GM12878 (cell line): Measurements from ENCODE around the gene SIRT7. TPM values are rescaled to one million over a fixed set of nuclear protein-coding genes. Genes with fewer than 3 reads are reported as not detected.

Experiments
- ATF2 ChIP-seq: IDR thresholded peaks from 2 replicates; pipeline ENCODE4 v1.6.1; 2012; ENCODE audit warnings: low read length, inconsistent platforms
- CBX5 ChIP-seq: sonication (generic); IDR thresholded peaks from 2 replicates; pipeline ENCODE4 v1.6.1; 2016; ENCODE audit warnings: low read depth, moderate library complexity, mild to moderate bottlenecking, inconsistent platforms
- CUX1 ChIP-seq: IDR thresholded peaks from 2 replicates; pipeline ENCODE4 v1.6.1; 2012; ENCODE audit warnings: improper control_type of control experiment, low read depth, low read length; ENCODE audit not compliant: insufficient replicate concordance
- DPF2 ChIP-seq: fragments of 450-650 bp; IDR thresholded peaks from 2 replicates; pipeline ENCODE4 v1.6.1; 2017; ENCODE audit warnings: mild to moderate bottlenecking
- EED ChIP-seq: sonication (generic); IDR thresholded peaks from 2 replicates; pipeline ENCODE4 v1.6.1; 2016; ENCODE audit warnings: antibody characterized with exemption, low read depth
- MYB ChIP-seq: fragments of 150-350 bp; IDR thresholded peaks from 2 replicates; pipeline ENCODE4 v1.6.1; 2014; ENCODE audit warnings: mild to moderate bottlenecking, low read depth, low read length, borderline replicate concordance
- NFYB ChIP-seq: IDR thresholded peaks from 2 replicates; pipeline ENCODE4 v1.6.1; 2011; ENCODE audit warnings: low read depth, mild to moderate bottlenecking, low read length, improper control_type of control experiment, moderate library complexity; ENCODE audit not compliant: insufficient read depth
- PBX3 ChIP-seq: IDR thresholded peaks from 2 replicates; pipeline ENCODE4 v1.6.1; 2011; ENCODE audit warnings: mild to moderate bottlenecking, low read depth, low read length, moderate library complexity; ENCODE audit not compliant: insufficient replicate concordance
- SPI1 ChIP-seq: IDR thresholded peaks from 2 replicates; pipeline ENCODE4 v1.6.1; 2011; ENCODE audit warnings: low read depth, mild to moderate bottlenecking, low read length, moderate library complexity, borderline replicate concordance; ENCODE audit not compliant: insufficient read depth
- YY1 ChIP-seq: IDR thresholded peaks from 2 replicates; pipeline ENCODE4 v1.6.1; 2011; ENCODE audit warnings: low read depth, mild to moderate bottlenecking, low read length
- ZNF207 ChIP-seq: fragments of 450-650 bp; IDR thresholded peaks from 2 replicates; pipeline ENCODE4 v1.6.1; 2014; ENCODE audit warnings: antibody characterized with exemption, mild to moderate bottlenecking, borderline replicate concordance
- ZNF24 ChIP-seq: fragments of 450-650 bp; IDR thresholded peaks from 2 replicates; pipeline ENCODE4 v1.6.1; 2017; ENCODE audit warnings: antibody characterized with exemption, mild to moderate bottlenecking
- ZNF592 ChIP-seq: fragments of 450-650 bp; IDR thresholded peaks from 2 replicates; pipeline ENCODE4 v1.6.1; 2017; ENCODE audit warnings: mild to moderate bottlenecking, moderate library complexity
- polyA plus RNA-seq, 11 experiments: library from polyadenylated mRNA; depleted of rRNA in 4 of 11; unstranded in 6 of 11; stranded (reverse) in 5 of 11; fragments of >200 nt; fragmentation: Nextera tagmentation in 4 of 11; fragmentation: Illumina TruSeq in 1 of 11; extraction: Ambion mirVana in 4 of 11; extraction: Trizol in 1 of 11; gene quantifications; 1 replicate in 1 of 11; 2 replicates in 10 of 11; pipeline versions ENCODE4 v1.2.1 to v1.2.3, GENCODE V29; 2011 to 2016; ENCODE audit warnings: inconsistent platforms in 2 of 11, missing spikeins in 2 of 11, low read depth in 1 of 11
- total RNA-seq, 4 experiments: library from RNA; depleted of rRNA in 3 of 4; stranded (reverse); fragments of >200 nt in 3 of 4; fragmentation: Illumina TruSeq in 1 of 4; extraction: Trizol in 1 of 4; gene quantifications; 2 replicates each; pipeline versions ENCODE4 v1.2.1 to v1.2.3, GENCODE V29; 2013 to 2021
- TF ChIP-seq, protein P1 (sequence below): fragments of 450-650 bp; IDR thresholded peaks from 2 replicates; pipeline ENCODE4 v1.6.1; 2017; ENCODE audit warnings: mild to moderate bottlenecking

SIRT7 gene
- total and polyA plus RNA-seq, 10 of the 15 experiments (the other 5 are each of a cell fraction or from before 2014, with no cell fraction given): 1.2 to 56.2 (median 22.7) TPM

DNA sequence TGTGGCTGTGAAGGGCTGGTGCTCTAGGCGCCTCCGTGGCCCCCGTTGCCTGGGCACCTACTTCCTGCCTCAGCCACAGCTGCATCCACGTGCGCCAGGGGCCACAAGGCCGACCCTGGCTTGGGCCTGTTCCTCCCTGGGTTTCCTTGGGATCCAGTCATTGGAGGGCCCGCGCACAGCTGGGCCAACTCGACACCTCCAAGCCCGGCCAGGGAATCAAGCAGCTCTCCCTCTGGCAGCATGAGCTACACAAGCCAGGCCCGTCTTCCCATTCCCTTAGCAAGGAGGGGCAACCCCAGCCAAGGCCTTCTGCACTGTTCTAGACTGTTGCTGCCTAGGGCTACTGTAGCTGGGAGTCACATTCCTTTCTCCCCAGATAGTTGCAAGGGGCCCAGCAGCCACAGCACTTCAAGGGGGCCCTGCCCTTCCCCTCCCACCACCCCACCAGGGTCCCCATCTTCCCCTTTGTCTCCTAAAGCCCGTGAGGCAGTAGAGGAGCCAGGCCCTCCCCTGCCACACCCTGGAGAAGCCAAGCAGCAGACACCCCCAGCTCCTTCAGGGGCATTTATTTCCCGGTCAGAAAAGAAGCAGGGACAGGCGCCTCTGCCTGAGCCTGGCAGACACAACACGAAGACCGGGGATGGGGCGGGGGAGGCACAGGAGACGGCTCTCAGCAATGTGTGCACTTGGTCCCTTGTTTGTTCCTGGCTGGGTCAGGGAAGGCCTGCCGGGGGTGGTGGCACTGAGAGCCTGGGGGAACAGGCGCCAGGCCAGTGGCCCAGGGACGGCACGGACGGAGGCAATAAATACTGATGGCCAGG, 50.6 kb downstream of the SIRT7 start (continued):
- no peak for TF ChIP-seq PBX3
- TF ChIP-seq CUX1: no peak
- TF ChIP-seq ZNF592: no peak
- TF ChIP-seq SPI1: no peak
- no peak for TF ChIP-seq ZNF207
- peak; percentile 26; the same call in 1 of the 2 replicates for TF ChIP-seq EED
- no peak for TF ChIP-seq ZNF24
- TF ChIP-seq YY1: no peak
- no peak for TF ChIP-seq MYB
- no peak for TF ChIP-seq CBX5
- TF ChIP-seq NFYB: no peak
- TF ChIP-seq, protein P1, sequence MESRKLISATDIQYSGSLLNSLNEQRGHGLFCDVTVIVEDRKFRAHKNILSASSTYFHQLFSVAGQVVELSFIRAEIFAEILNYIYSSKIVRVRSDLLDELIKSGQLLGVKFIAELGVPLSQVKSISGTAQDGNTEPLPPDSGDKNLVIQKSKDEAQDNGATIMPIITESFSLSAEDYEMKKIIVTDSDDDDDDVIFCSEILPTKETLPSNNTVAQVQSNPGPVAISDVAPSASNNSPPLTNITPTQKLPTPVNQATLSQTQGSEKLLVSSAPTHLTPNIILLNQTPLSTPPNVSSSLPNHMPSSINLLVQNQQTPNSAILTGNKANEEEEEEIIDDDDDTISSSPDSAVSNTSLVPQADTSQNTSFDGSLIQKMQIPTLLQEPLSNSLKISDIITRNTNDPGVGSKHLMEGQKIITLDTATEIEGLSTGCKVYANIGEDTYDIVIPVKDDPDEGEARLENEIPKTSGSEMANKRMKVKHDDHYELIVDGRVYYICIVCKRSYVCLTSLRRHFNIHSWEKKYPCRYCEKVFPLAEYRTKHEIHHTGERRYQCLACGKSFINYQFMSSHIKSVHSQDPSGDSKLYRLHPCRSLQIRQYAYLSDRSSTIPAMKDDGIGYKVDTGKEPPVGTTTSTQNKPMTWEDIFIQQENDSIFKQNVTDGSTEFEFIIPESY: no peak
- TF ChIP-seq ATF2: peak; percentile 2; the same call in 1 of the 2 replicates
- no peak for TF ChIP-seq DPF2
